GM18511 (cell line): ENCODE data around the gene BCL2L12.

Experiments used
- ATAC-seq: cut with Tn5 transposase; IDR thresholded peaks from one replicate; pipeline ENCODE4 v1.9.1; 2021; ENCODE audit warnings: mild to moderate bottlenecking, moderate library complexity; ENCODE audit not compliant: unreplicated experiment

Gene BCL2L12

DNA sequence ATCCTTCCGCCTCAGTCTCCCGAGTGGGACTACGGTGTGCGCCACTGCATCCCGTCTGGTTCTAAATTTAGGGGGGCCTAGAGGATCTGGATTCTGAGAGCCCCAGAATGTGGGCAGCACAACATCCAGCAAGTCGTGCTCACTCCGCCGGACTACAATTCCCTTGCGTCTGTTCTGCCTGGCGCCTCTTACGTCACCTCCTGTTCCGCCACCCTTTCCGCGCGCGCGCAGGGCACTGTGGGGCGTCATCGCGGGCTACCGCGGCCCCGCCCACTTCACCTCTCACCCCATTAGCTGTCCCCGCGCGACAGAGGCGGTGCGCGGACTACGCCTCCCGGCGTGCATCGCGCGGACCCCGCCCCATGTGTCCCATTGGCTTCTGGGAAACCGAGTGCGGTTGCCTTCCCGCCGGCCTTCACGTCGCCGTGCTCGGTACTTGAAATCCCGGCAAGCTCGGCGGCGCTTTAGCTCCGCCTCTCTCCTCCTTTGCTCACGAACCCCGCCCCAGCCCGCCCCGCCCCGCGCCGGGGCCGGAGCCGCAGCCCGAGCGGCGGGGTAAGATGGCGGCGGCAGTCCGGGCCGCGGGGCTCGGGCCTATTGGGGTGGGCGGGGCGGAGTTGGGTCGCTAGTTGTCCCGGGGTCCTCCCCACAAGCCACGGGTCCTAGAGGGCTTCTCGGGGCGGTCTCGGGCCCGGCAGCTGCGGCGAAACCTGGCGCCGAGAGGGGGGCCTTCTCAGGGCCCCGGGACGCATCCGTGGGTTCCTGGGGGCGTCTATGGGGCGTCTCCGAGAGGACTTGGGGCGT, 23.8 kb upstream of the BCL2L12 start, which contains the start of gene SCAF1:
Gene SCAF1, plus strand, starts transcription at position 522 of the 804 bp plus-strand sequence. CDS start 2,818 bp downstream, outside the sequence.
- ATAC-seq: peak; percentile 56

DNA sequence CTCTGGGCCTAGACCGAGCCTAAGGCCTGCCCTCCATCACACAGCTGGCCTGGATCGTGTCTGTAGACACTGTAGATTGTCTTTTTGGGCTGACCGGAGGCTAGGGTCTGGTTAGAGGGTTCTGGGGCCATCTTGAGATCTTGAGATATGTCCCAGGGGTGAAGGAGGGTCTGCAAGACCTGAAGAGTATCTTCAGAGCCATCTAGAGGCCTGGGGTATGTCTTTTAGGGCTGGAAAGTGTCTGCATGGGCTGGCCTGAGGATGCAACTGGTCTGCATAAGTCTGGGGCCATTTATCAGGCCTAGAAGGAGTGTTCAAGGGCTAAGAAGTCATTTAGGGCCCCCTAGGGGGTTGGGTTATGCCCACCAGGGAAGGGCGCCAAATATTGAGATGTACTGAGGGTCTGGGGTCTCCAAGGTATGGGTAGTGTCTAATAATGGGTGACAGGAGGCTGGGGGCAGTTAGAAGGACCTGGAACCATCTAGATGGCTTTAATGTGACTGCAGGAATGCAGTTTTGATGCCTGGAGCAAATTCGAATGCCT, 23.2 kb upstream of the BCL2L12 start:
- ATAC-seq: no peak

DNA sequence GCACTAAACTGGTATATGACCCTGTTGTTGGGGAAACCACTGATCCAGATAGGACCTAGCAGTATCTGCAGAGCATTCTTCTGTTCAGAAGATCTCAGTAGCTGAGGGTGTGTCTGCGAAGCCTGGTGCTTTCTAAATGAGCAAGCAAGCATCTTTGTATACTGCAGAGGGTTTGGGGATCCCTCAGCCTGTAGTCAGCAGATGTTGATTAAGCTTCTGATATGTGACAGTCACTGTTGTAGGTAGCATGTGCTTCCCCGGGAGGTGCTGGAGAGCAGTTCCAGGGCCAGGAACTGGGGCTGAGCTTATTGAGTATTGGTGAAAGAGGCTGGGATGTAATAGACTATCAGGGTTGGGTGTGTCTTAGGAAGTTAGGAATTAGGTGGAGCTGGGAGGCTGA, 22.3 kb upstream of the BCL2L12 start:
- ATAC-seq: no peak

GRCh38 chr19:49645592-49645991, 20.1 kb upstream of the BCL2L12 start:
- no peak for ATAC-seq

GRCh38 chr19:49645995-49646394, 19.7 kb upstream of the BCL2L12 start:
- ATAC-seq: no peak

DNA sequence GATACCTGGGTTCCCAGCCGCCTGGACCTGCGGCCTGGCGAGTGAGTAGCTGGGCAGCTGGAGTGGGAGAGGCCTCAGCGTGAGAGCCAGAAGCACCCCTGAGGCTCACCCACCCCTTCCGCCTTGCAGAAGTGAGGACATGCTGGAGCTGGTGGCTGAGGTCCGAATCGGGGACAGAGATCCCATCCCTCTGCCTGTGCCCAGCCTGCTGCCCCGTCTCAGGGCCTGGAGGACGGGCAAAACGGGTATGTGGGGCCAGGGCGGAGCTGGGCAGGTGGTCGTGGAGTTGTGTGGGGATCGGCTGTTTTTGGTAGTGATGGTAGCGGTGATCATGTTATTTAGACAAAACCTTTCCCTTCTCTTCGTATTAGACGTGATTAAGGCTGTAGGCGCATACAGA, 19.1 kb upstream of the BCL2L12 start:
- ATAC-seq: no peak

GRCh38 chr19:49651029-49651819, 14.5 kb upstream of the BCL2L12 start:
- ATAC-seq: no peak

- no peak for ATAC-seq
Measured at GRCh38 chr19:49651820-49652550, 13.7 kb upstream of the BCL2L12 start.

DNA sequence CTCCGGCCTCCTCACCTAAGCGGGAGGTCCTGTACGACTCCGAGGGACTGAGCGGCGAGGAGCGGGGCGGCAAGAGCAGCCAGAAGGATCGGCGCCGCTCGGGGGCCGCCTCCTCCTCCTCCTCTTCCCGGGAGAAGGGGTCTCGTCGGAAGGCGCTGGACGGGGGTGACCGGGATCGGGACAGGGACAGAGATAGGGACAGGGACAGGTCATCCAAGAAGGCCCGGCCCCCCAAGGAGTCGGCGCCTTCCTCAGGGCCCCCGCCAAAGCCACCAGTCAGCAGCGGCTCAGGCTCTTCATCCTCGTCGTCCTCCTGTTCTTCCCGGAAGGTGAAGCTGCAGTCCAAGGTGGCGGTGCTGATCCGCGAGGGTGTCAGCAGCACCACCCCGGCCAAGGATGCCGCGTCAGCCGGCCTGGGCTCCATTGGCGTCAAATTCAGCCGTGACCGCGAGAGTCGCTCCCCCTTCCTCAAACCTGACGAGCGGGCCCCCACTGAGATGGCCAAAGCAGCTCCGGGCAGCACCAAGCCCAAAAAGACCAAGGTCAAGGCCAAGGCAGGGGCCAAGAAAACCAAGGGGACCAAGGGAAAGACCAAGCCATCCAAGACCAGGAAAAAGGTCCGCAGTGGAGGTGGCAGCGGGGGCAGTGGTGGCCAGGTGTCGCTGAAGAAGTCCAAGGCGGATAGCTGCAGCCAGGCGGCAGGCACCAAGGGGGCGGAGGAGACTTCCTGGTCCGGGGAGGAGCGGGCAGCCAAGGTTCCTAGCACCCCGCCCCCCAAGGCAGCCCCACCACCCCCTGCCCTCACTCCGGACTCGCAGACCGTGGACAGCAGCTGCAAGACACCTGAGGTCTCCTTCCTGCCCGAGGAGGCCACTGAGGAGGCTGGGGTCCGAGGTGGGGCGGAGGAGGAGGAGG, 12.9 kb upstream of the BCL2L12 start:
- no peak for ATAC-seq

DNA sequence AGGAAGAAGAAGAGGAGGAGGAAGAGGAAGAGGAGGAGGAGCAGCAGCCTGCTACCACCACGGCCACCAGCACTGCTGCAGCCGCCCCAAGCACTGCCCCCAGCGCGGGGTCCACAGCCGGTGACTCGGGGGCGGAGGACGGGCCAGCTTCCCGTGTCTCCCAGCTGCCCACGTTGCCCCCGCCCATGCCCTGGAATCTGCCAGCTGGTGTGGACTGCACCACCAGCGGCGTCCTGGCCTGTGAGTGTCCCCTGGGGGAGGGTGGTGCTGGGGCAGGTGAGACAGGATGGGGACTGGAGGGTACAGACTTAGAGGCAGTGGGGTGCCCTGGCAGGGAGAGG, 12.3 kb upstream of the BCL2L12 start:
- no peak for ATAC-seq

- ATAC-seq: no peak
Measured at GRCh38 chr19:49654581-49654980, 11.2 kb upstream of the BCL2L12 start.

DNA sequence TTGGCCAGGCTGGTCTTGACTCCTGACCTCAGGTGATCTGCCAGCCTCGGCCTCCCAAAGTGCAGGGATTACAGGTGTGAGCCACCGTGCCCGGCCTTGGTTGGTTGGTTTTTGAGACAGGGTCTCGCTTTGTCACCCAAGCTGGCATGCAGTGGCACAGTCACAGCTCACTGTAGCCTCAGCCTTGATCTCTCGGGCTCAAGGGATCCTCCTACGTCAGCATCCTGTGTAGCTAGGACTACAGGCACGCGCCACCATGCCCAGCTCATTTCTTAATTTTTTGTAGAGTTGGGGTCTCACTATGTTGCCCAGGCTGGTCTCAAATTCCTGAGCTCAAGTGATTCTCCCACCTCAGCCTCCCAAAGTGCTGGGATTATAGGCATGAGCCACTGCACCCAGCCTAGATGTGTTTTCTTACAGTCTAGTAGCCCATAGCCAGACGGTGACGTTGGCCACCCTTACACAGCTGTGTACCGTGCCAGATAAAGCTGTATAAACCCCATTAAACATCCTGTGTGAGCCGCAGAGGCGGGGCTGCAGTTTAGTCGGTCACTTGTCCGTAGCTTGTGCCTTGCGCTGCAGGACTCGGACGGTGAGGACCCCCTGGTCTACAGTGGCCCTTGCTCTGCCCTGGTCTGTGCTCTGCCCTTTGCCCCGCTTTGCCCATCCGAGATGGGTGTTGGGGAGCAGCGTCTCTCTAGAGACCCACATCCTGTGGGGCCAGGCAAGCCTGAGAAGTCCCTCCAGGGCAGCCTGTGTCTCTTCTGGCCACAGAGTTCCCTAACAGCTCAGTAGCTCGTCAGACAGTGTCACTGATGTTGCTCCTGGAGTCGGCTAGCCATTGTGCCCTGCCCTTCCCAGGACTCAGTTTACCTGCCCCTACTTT, 9.9 kb upstream of the BCL2L12 start:
- ATAC-seq: no peak

- ATAC-seq: no peak
Measured at GRCh38 chr19:49656456-49657109, 9.2 kb upstream of the BCL2L12 start.

DNA sequence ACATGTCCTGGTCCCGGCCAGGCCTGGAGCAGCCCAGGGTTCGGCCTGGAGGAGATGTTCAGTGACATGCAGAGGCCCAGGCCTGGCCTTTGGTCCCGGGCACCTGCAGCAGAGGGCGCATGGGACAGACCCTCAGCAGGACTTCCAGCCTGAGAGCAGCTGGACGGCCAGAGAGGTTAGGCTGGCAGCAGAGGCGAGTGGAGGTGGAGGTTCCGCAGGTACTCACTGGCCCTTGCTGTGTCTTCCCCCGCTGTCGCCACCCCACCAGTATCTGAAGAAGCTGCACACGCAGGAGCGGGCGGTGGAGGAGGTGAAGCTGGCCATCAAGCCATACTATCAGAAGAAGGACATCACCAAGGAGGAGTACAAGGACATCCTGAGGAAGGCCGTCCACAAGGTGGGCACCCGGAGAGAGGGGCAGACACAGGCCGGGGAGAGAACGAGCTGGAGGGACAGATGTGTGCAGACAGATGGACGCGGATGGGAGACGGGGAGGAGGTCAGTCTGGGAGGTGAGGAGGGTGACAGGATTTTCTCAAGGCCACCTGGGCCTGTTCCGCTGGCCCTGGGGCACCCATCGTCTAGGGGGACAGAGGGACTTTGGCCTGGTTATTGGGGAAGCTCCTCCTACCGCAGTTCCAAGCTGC, 8.1 kb upstream of the BCL2L12 start:
- ATAC-seq: no peak

DNA sequence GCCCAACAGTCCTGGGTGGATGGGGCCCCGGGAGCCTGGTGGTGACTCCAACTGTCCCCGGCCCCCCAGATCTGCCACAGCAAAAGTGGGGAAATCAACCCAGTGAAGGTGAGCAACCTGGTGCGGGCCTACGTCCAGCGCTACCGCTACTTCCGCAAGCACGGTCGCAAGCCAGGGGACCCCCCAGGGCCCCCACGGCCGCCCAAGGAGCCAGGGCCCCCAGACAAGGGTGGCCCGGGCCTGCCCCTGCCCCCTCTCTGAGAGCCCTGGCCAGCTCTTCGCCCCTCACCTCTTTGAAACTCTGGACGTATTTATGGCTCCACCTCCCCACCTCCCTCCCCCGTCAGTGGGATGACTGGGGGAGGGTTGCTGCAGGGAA, 7.6 kb upstream of the BCL2L12 start:
- ATAC-seq: no peak

DNA sequence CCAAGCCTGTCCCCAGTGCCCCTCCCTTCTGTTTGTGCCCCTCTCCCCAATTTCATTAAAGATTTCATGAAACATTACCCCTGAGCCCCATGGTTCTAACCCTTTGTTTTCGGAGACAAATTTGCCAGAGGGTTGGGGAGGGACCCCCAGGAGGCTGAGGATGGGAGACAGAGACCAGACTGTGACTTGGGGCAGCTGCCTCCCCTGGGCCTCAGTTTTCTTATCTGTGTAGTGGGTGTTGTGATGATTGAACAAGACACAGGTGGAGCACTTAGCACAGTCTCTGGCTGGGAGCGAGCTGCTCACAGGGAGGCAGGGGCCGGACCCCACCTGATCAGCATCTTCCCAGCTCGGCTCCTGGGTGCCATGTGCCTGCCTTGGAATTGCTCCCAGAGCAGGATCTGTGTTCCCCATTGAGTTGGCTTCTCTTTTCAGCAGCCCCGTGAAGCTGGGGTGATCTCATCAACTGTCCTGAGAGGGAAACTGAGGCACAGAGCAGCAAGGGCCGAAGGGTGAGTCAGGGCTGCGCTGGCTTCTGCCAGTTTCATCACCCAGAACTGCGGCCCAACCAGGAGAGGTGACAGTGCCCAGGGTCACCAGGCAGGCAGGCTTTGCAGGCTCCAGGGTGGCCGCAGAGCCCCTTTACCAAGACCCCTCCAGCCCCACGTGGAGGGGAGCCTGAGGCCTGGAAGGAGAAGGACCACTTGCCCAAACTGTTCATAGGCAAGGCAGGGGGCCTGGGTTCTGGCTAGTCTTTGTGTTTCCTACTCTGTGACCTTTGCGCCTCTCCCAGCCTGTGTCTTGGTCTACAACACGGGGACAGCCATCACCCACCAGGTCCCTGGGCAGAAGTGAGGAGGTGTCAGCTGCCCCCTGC, 6.9 kb upstream of the BCL2L12 start:
- ATAC-seq: no peak

DNA sequence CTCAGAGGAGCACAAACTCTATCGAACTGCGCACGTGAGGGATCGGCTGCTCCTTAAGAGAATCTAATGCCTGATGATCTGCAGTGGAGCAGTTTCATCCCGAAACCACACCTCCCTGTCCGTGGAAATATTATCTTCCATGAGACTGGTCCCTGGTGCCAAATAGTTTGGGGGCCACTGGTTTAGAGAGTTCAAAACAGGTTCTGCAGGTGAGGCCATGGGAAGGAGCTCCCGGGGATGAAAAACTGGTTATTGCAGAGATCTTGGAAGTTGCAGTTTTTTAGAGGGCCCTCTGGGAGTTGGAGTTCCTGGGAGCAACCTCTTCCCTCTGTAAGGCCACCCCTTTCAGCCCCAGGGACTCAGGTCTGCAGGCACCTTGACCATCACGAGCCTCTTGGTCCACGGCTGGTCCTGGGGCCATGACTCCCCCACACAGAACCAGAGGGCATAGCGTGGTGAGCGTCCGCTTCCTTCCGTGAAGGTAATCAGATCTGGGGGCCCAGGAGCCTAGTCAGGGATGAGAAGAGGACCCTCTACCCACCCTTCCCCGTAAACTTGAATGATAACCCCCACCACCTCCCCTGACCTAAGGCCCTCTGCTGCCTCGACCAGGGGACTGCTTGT, 5.3 kb upstream of the BCL2L12 start:
- ATAC-seq: no peak
